Measurements from ENCODE around the gene LYRM9. TPM values are rescaled to one million over a fixed set of nuclear protein-coding genes. Genes with fewer than 3 reads are reported as not detected.

The LYRM9 gene
- 8.3 TPM for total RNA-seq (ENCODE audit: unreplicated experiment)
- long read RNA-seq, transcript LYRM9-201 (4 exons, 501 nt), result major isoform, 5 of 8 reads
- long read RNA-seq, partial matches to known transcripts, result 2 of 8 reads
- long read RNA-seq, other reads (novel, unspliced or antisense), result 1 of 8 reads

DNA sequence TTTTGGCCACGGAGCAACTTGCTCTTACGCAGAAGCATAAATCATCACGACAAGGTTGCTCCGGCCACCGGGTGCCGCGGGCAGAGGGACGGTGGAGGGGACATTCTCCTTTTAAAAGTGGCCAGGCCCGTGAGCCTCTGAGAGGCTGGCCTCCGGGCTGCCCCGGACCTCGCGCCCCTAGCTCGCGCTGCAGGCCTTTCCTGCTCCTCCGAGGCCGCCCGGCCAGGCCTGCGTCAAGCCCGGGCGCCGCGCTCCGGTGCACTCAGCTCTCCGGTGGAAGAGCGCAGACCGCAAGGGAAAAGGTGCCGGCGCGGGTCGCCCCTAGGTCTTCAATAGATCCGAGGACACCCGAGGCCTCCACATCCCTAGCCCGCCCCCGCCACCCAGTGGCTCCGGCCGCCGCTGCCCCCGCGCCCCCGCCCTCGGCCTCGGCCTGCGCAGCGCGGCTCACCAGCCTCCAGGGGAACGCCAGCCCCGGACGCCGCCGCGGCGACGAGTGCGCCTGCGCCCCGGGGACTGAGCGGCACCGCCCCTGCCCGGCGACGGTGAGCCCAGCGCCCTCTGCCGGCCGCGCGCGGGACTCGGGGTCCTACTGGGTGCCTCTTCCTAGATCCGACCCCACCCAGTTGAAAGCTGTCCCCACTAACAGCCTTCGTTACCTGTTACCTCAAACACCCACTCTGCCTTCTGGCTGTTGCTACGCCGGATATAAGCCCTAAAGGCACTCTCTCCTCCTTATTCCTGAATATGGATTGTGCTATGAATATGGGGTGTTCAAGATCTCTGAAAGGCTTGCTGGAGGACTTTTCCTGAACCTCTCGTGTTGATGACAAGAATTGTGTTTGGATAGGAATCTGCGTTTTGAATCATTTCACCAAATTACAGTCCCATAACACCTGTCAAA is at the start of gene LYRM9:
LYRM9 (minus strand) TSS at position 500 of the 904 bp plus-strand sequence. CDS start 10,671 bp downstream, outside the sequence.
- H3K4me3 Mint-ChIP-seq (ENCODE audit: unreplicated experiment), result peak within 1 kb of the TSS; percentile 79
- DNase-seq (ENCODE audit: low spot score), result peak; percentile 99
- peaks cover 3% of the 10 kb centered on the region for H3K36me3 Mint-ChIP-seq (ENCODE audit: low read depth, unreplicated experiment)
- no peaks in the 10 kb centered on the region for H3K9me3 Mint-ChIP-seq (ENCODE audit: unreplicated experiment)
- TF ChIP-seq, protein P1, sequence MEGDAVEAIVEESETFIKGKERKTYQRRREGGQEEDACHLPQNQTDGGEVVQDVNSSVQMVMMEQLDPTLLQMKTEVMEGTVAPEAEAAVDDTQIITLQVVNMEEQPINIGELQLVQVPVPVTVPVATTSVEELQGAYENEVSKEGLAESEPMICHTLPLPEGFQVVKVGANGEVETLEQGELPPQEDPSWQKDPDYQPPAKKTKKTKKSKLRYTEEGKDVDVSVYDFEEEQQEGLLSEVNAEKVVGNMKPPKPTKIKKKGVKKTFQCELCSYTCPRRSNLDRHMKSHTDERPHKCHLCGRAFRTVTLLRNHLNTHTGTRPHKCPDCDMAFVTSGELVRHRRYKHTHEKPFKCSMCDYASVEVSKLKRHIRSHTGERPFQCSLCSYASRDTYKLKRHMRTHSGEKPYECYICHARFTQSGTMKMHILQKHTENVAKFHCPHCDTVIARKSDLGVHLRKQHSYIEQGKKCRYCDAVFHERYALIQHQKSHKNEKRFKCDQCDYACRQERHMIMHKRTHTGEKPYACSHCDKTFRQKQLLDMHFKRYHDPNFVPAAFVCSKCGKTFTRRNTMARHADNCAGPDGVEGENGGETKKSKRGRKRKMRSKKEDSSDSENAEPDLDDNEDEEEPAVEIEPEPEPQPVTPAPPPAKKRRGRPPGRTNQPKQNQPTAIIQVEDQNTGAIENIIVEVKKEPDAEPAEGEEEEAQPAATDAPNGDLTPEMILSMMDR (IDR thresholded peaks at IDR 0.05; ENCODE audit: unreplicated experiment), result peak; percentile 95
- H3K27me3 Mint-ChIP-seq (ENCODE audit: unreplicated experiment), result peaks cover 8% of the 10 kb centered on the region
- peaks cover 35% of the 10 kb centered on the region for H3K4me1 Mint-ChIP-seq (ENCODE audit: unreplicated experiment)
- peak within 1 kb of the TSS; percentile 75 for H3K27ac Mint-ChIP-seq (ENCODE audit: unreplicated experiment)

- TF ChIP-seq, protein P1 (IDR thresholded peaks at IDR 0.05; ENCODE audit: unreplicated experiment), result no peak
- Mint-ChIP-seq H3K4me1 (ENCODE audit: unreplicated experiment) (peaks cover 9% of the 10 kb centered on the region), H3K4me3 (ENCODE audit: unreplicated experiment) (no peak overlapping the region)
Measured at GRCh38 chr17:27940503-27941428, 47.6 kb upstream of the LYRM9 start.

DNA sequence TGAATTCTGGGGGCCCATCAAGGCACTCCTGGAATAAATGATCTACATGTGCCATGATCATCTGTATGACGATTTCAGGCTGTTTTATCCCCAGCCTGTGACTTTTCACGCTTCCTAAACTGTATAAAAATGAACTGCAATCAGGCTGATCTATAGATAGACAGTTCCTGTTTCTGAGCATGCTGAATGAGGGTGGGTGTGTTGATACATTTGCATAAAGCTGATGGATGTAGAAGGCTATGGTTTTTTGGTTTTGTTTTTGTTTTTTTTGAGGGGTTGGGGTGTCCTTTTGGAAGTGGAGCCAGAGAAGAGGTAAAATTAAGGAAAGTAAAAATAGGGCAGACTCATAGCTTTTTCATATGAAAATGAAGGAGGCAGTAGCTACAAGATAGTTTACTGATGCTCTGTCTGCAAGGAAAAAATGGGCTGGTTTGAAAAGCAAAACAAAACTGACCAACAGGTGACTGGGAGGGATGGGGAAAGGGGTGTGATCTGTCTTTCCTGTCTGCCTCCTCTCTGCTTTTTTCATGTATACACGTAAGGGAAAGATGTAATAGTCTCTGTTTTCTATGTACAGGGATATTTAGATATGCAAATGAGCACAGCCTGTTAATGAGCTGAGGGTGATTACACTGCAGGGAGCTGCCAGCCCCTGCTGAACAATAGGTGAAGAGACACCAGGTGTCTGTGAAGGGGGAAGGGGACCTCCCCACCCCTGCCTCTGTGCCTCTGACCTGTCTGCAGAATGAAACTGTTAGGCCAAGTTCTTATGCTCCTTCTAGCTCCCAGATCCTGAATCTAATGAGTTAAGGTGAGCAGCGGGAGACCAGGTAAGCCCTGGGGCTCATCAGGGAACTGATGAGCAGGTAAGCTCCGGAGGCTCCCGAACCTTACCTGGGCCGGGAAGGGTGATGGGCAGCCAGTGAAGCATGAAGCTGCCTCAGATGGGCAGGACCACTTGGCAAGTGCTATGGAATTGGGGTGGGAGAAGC is 46.6 kb upstream of the LYRM9 start:
- Mint-ChIP-seq H3K4me3 (ENCODE audit: unreplicated experiment) (no peak overlapping the region), H3K27me3 (ENCODE audit: unreplicated experiment) (peaks cover 7% of the 10 kb centered on the region), H3K9me3 (ENCODE audit: unreplicated experiment) (no peaks in the 10 kb centered on the region), H3K36me3 (ENCODE audit: low read depth, unreplicated experiment) (peaks cover 3% of the 10 kb centered on the region), H3K4me1 (ENCODE audit: unreplicated experiment) (peaks cover 16% of the 10 kb centered on the region), H3K27ac (ENCODE audit: unreplicated experiment) (no peak overlapping the region)
- no peak for DNase-seq (ENCODE audit: low spot score)
- TF ChIP-seq, protein P1 (IDR thresholded peaks at IDR 0.05; ENCODE audit: unreplicated experiment), result no peak

More at GRCh38 chr17:27940503-27941428, 47.6 kb upstream of the LYRM9 start:
- Mint-ChIP-seq H3K9me3 (ENCODE audit: unreplicated experiment) (no peaks in the 10 kb centered on the region), H3K27ac (ENCODE audit: unreplicated experiment) (no peak overlapping the region), H3K36me3 (ENCODE audit: low read depth, unreplicated experiment) (no peaks in the 10 kb centered on the region), H3K27me3 (ENCODE audit: unreplicated experiment) (peaks cover 7% of the 10 kb centered on the region)
- no peak for DNase-seq (ENCODE audit: low spot score)

GRCh38 chr17:27938864-27939263 is 45.7 kb upstream of the LYRM9 start:
- H3K27me3 Mint-ChIP-seq (ENCODE audit: unreplicated experiment), result peaks cover 5% of the 10 kb centered on the region
- H3K27ac Mint-ChIP-seq (ENCODE audit: unreplicated experiment), result no peak overlapping the region
- peaks cover 3% of the 10 kb centered on the region for H3K36me3 Mint-ChIP-seq (ENCODE audit: low read depth, unreplicated experiment)
- H3K4me1 Mint-ChIP-seq (ENCODE audit: unreplicated experiment), result peaks cover 15% of the 10 kb centered on the region
- H3K9me3 Mint-ChIP-seq (ENCODE audit: unreplicated experiment), result no peaks in the 10 kb centered on the region
- TF ChIP-seq, protein P1 (IDR thresholded peaks at IDR 0.05; ENCODE audit: unreplicated experiment), result no peak
- no peak for DNase-seq (ENCODE audit: low spot score)
- no peak overlapping the region for H3K4me3 Mint-ChIP-seq (ENCODE audit: unreplicated experiment)
